GM18526 (cell line): ENCODE measurements around the gene PAX3.

Source experiments
- POLR2A ChIP-seq: IDR thresholded peaks from 3 replicates; pipeline ENCODE4 v1.6.1; 2011; ENCODE audit not compliant: insufficient read length; ENCODE audit errors: extremely low read depth

The PAX3 gene

GRCh38 chr2:222193328-222193983, 105.3 kb downstream of the PAX3 start:
- TF ChIP-seq POLR2A = no peak

DNA sequence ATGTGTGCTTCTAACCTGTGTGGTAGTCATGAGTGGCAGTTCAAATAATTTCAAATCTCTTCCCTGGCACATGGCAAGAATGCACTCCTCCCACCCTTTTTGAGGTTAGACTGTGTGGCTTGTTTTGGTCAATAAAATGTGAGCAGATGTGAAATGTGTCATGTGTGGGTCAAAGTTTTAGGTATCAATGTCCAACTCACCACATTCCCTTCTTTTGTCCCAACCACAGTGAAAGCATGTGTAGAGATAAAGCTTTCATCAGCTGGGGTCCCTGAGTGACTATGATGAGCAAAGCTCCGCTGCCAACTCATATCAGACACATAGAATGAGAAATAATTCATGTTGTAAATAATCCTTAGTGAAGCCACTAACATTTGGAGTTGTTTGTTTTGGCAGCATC, 118.2 kb downstream of the PAX3 start:
- no peak for TF ChIP-seq POLR2A

DNA sequence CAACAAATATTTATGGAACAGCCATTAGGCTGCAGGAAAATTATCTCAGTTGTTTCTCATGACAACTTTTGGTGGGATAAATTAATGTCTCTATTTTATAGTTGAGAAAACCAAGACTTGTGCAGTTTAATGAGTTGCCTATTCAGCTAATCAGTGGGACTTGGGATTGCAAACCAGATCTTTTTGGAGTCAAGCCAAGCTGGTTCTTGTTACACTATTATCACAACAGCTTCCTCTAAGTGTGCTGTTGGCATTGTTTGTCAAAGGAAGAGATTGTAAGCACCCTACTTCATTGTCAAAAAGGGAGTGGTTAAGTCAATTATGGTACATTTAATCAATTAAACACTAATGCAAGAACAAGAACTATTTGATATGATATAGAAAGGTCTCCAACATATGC, 119.2 kb downstream of the PAX3 start:
- no peak for TF ChIP-seq POLR2A

GRCh38 chr2:222178450-222178849, 120.3 kb downstream of the PAX3 start:
- TF ChIP-seq POLR2A = no peak

- TF ChIP-seq POLR2A = no peak
These were observed 121.9 kb downstream of the PAX3 start for GRCh38 chr2:222176890-222177289.

GRCh38 chr2:222174450-222174849, 124.3 kb downstream of the PAX3 start:
- no peak for TF ChIP-seq POLR2A

DNA sequence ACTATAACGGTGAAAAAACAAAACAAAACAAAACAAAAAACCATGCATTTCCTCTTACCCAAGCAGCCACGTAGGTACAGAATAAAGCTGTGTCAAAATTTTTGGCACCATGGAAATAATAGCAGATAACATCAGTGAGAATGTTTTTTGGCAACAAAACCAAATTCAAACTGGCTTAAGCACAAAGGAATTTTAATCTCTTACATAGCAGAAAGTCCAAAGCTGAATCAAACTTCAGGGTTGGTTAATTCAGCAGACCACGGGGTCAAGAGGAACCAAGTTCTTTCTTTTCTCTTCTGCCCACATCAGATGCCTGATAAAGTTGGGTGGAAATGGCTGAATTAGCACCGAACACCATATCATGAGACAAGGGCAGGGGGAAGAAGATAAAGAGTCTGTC, 129.5 kb downstream of the PAX3 start:
- no peak for TF ChIP-seq POLR2A

GRCh38 chr2:222167762-222168161, 131.0 kb downstream of the PAX3 start:
- no peak for TF ChIP-seq POLR2A

DNA sequence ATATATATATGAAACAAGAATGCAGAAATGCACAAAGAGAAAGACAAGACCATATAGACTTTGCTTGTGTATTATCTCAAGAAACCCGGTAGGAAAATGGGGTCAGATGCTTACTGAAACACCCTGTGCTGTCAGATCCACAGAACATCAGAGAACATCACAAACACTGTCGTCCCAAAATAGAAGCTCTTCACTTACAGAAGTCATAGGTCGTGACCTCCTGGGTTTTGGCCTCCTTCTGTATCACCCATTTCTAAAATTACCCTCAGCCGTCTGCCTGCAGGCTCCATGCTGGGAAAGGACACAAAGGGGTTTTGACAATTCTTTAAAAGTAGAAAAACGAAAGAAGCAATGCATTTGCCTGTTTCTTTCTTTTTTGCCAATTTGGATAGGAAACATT, 137.9 kb downstream of the PAX3 start:
- TF ChIP-seq POLR2A = no peak

DNA sequence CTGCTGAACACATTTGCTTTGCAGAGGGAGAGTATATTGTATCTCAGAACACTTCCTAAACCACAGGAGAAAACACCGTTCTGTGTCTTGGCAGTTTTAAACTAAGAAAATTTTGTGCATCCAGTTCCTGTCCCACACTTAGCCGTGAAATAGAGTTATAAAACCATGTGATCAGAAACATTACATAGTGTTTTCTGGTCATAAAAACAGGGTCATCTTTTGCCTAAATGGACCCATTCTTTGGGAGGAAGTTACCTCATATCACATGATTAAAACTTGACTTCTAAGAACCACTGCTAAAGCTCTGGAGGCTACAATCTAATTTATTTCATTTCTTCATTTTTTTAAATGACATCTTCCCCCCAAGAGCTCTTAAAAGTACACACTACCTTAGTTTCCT, 138.7 kb downstream of the PAX3 start:
- no peak for TF ChIP-seq POLR2A

GRCh38 chr2:222159221-222159620, 139.6 kb downstream of the PAX3 start:
- TF ChIP-seq POLR2A = no peak
